ENCODE results near the gene SGSM1. TPM values are rescaled to one million over a fixed set of nuclear protein-coding genes. Genes with fewer than 3 reads are reported as not detected.
A peak's percentile ranks its signal among the peaks of the same experiment; 100 is the strongest.

SGSM1 gene
- total RNA-seq, 1 donor from 2014 or later: 3.7 TPM

DNA sequence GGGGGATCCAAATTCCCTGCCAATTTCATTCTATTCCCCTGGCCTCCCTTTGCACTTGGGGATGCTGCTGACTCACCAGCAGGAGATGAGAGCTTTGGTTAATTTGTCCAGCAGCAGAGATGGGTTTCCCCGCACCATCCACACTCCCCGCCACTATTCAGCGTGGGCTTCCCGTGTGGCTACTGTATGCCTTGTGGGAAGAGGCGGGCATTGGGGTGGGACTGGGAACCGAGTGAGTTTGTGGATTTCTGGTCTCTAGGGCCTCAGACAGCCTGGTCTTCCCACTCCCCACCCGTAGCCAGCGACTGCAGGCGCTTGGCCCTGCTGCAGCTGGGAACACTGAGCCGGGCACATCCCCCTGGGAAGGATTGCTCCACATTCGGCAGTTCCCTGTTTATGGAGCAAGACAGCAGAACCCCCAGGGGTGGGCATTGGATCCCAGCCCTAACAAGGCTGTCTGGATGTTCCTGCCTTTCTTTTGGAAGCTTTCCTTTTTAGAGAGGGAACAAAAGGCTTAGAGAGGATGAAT is 169.9 kb downstream of the SGSM1 start:
- Mint-ChIP-seq H3K4me1 (ENCODE audit: unreplicated experiment) (peaks cover 18% of the 10 kb centered on the region), H3K27me3 (no peaks in the 10 kb centered on the region), H3K9me3 (no peaks in the 10 kb centered on the region), H3K4me3 (no peak overlapping the region), H3K36me3 (no peaks in the 10 kb centered on the region), H3K27ac (no peak overlapping the region)
- DNase-seq (ENCODE audit: extremely low spot score, unreplicated experiment): no peak
- TF ChIP-seq, protein P1, sequence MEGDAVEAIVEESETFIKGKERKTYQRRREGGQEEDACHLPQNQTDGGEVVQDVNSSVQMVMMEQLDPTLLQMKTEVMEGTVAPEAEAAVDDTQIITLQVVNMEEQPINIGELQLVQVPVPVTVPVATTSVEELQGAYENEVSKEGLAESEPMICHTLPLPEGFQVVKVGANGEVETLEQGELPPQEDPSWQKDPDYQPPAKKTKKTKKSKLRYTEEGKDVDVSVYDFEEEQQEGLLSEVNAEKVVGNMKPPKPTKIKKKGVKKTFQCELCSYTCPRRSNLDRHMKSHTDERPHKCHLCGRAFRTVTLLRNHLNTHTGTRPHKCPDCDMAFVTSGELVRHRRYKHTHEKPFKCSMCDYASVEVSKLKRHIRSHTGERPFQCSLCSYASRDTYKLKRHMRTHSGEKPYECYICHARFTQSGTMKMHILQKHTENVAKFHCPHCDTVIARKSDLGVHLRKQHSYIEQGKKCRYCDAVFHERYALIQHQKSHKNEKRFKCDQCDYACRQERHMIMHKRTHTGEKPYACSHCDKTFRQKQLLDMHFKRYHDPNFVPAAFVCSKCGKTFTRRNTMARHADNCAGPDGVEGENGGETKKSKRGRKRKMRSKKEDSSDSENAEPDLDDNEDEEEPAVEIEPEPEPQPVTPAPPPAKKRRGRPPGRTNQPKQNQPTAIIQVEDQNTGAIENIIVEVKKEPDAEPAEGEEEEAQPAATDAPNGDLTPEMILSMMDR (conservative IDR thresholded peaks at IDR 0.05): no peak

DNA sequence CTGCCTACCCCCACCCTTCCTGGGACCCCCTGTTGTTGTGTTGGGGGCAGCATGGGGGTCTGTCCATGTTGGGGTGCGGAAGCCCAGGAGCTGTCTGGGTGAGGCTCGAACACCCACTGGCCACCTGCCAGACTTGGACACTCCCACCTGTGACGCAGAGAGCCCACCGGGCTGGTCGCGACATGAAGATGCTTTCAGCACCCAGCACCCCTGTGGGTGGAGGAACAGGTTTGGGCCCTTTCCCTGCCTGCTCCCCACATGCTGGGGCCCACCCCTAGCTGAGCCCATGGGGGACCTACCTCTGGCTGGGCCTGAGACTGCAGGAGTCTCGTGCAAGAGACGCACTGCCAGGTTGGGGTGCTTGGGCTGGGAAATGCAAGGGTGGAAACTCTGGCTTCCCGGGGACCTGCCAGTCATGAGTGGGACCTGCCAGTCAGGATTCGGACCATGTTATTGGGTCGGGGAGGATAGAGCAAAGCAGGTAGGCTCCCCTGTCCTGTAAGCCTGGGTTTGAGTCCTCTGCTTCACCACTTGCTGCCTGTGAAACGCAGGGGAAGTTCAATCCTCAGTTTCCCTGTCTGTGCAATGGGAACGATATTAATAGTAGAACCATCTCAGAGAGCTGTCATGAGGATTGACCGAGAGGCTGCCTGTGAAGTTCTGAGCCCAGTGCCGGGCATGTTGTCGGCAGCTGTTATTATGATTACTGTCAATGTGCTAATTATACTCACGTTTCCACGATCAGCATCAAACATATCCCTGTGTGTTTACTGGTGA is 170.6 kb downstream of the SGSM1 start:
- Mint-ChIP-seq H3K9me3 (no peaks in the 10 kb centered on the region), H3K27ac (peak overlapping the region; percentile 74), H3K4me1 (ENCODE audit: unreplicated experiment) (peaks cover 22% of the 10 kb centered on the region), H3K4me3 (peak overlapping the region; percentile 44), H3K27me3 (no peaks in the 10 kb centered on the region), H3K36me3 (no peaks in the 10 kb centered on the region)
- DNase-seq (ENCODE audit: extremely low spot score, unreplicated experiment): no peak
- TF ChIP-seq, protein P1 (conservative IDR thresholded peaks at IDR 0.05): no peak

Other genes with a start within 250 kb of the SGSM1 start
- 6.5 and 18.6 TPM in 2 replicates for gene LRRC75B, start 213.1 kb upstream of the SGSM1 start, total RNA-seq (ENCODE audit: low replicate concordance)
- 4.2 and 8.7 TPM in 2 replicates for gene GGT1, start 203.0 kb upstream of the SGSM1 start, total RNA-seq (ENCODE audit: low replicate concordance)
- gene PIWIL3, start 31.5 kb upstream of the SGSM1 start, total RNA-seq (ENCODE audit: low replicate concordance): not detected in 2 replicates
- not detected in 2 replicates for gene LHFPL7, start 140.5 kb downstream of the SGSM1 start, total RNA-seq (ENCODE audit: low replicate concordance)
- 22.9 and 28.5 TPM in 2 replicates for gene KIAA1671, start 146.5 kb downstream of the SGSM1 start, total RNA-seq (ENCODE audit: low replicate concordance)

Data from type B pancreatic cell (in vitro differentiated cells).